ENCODE data around the gene NEDD4L.
A peak's percentile ranks its signal among the peaks of the same experiment; 100 is the strongest.

The NEDD4L gene

DNA sequence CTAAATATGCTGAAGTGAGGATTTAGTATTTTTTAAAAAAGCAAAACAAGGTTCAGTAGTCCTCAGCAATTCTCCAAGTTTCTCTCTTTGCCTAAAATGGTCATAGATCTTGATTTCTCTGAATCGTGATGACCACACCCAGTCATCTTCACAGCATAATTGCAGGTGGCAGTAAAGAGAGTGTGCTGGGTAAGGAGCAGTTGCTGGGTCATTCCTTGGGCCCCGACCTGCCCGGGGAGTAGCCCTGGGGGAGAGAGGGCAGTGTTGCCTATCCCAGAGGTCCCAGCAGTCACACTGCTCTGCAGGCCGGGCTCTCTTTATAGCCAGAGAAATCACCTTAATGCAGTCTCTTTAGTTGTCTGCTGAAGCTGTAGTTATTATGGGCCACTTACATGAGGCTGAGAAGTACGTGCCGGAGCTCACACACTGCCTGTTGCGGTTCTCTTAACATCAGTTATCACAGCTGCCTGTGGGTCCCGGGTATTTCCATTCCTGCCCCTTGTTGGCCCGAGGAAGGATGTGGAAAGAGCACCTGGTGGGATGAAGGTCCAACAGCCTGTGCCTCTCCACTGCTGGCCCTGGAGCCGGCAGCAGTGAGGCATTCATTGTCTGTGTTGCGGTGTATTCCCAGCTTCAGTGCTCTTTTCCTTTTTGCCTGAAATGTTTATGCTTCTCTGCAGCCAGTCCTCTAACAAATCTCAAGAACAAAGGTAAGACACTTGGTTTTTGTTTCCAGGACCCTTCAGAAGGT, 354.8 kb downstream of the NEDD4L start (continued):
- TF ChIP-seq BCL11B (tag by site-specific recombination; IDR thresholded peaks at IDR 0.05; ENCODE audit: low read depth) = no peak

- H3K4me3 ChIP-seq (ENCODE audit: low read depth, low read length) = no peak overlapping the region
- TF ChIP-seq ZNF19 (tag by site-specific recombination; IDR thresholded peaks at IDR 0.05; ENCODE audit: low read depth) = no peak
- TF ChIP-seq ZNF221 (tag by site-specific recombination; IDR thresholded peaks at IDR 0.05; ENCODE audit: borderline replicate concordance) = no peak
- TF ChIP-seq ZNF157 (tag by site-specific recombination; IDR thresholded peaks at IDR 0.05) = peak; percentile 54; the same call in 1 of the 2 replicates
- peaks cover 0 to 16% of the 10 kb centered on the region in 2 experiments; a peak in 1 of 3 replicates for H3K36me3 ChIP-seq (ENCODE audit: control insufficient read depth in 2 of 2, insufficient read depth in 1 of 2, low read length in 2 of 2)
- no peak overlapping the region for H3K27ac ChIP-seq (ENCODE audit: extremely low read depth, low read depth, low read length)
- POLR2A ChIA-PET = no interaction called here
- peaks cover 5% of the 10 kb centered on the region for H3K4me1 ChIP-seq (ENCODE audit: control insufficient read depth, insufficient read depth, low read length)
- CTCF ChIA-PET = interaction anchor here (0.6 to 2.1 kb wide), 8 partner anchors 12 to 1142 kb away, joined by 3 to 8 read pairs (median 4); no protein-coding TSS in a partner anchor
- H3K9me3 ChIP-seq (ENCODE audit: control insufficient read depth, insufficient read depth, low read depth, low read length) = no peaks in the 10 kb centered on the region
Measured at GRCh38 chr18:58400331-58400870, 356.4 kb downstream of the NEDD4L start.

- TF ChIP-seq SP2 (tag by site-specific recombination; IDR thresholded peaks at IDR 0.05) (no peak), GLIS2 (tag by site-specific recombination; IDR thresholded peaks at IDR 0.05) (no peak), ZNF174 (tag by site-specific recombination; IDR thresholded peaks at IDR 0.05) (no peak), ATF2 (tag by site-specific recombination; IDR thresholded peaks at IDR 0.05; ENCODE audit: low read depth) (no peak), ZNF16 (tag by site-specific recombination; IDR thresholded peaks at IDR 0.05; ENCODE audit: low read depth) (no peak), YY2 (tag by site-specific recombination; IDR thresholded peaks at IDR 0.05) (no peak), TRIM28 (IDR thresholded peaks at IDR 0.05; ENCODE audit: borderline replicate concordance, low read length) (no peak), KLF8 (tag by site-specific recombination; IDR thresholded peaks at IDR 0.05) (no peak), ZNF37A (tag by site-specific recombination; IDR thresholded peaks at IDR 0.05) (no peak), ZNF514 (tag by site-specific recombination; IDR thresholded peaks at IDR 0.05) (no peak), ZNF132 (tag by site-specific recombination; IDR thresholded peaks at IDR 0.05; ENCODE audit: borderline replicate concordance) (no peak), ZNF473 (tag by site-specific recombination; IDR thresholded peaks at IDR 0.05) (no peak), ZNF747 (tag by site-specific recombination; IDR thresholded peaks at IDR 0.05) (no peak), ZBTB10 (tag by site-specific recombination; IDR thresholded peaks at IDR 0.05) (no peak)
- TF ChIP-seq, protein P1, sequence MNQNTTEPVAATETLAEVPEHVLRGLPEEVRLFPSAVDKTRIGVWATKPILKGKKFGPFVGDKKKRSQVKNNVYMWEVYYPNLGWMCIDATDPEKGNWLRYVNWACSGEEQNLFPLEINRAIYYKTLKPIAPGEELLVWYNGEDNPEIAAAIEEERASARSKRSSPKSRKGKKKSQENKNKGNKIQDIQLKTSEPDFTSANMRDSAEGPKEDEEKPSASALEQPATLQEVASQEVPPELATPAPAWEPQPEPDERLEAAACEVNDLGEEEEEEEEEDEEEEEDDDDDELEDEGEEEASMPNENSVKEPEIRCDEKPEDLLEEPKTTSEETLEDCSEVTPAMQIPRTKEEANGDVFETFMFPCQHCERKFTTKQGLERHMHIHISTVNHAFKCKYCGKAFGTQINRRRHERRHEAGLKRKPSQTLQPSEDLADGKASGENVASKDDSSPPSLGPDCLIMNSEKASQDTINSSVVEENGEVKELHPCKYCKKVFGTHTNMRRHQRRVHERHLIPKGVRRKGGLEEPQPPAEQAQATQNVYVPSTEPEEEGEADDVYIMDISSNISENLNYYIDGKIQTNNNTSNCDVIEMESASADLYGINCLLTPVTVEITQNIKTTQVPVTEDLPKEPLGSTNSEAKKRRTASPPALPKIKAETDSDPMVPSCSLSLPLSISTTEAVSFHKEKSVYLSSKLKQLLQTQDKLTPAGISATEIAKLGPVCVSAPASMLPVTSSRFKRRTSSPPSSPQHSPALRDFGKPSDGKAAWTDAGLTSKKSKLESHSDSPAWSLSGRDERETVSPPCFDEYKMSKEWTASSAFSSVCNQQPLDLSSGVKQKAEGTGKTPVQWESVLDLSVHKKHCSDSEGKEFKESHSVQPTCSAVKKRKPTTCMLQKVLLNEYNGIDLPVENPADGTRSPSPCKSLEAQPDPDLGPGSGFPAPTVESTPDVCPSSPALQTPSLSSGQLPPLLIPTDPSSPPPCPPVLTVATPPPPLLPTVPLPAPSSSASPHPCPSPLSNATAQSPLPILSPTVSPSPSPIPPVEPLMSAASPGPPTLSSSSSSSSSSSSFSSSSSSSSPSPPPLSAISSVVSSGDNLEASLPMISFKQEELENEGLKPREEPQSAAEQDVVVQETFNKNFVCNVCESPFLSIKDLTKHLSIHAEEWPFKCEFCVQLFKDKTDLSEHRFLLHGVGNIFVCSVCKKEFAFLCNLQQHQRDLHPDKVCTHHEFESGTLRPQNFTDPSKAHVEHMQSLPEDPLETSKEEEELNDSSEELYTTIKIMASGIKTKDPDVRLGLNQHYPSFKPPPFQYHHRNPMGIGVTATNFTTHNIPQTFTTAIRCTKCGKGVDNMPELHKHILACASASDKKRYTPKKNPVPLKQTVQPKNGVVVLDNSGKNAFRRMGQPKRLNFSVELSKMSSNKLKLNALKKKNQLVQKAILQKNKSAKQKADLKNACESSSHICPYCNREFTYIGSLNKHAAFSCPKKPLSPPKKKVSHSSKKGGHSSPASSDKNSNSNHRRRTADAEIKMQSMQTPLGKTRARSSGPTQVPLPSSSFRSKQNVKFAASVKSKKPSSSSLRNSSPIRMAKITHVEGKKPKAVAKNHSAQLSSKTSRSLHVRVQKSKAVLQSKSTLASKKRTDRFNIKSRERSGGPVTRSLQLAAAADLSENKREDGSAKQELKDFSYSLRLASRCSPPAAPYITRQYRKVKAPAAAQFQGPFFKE (tag by site-specific recombination; IDR thresholded peaks at IDR 0.05; ENCODE audit: borderline replicate concordance) = no peak
- Histone ChIP-seq H3K4me3 (ENCODE audit: low read depth, low read length) (no peak overlapping the region), H3K9me3 (ENCODE audit: control insufficient read depth, insufficient read depth, low read depth, low read length) (no peaks in the 10 kb centered on the region), H3K36me3 (ENCODE audit: control insufficient read depth in 2 of 2, insufficient read depth in 1 of 2, low read length in 2 of 2) (peaks cover 0 to 10% of the 10 kb centered on the region in 2 experiments; a peak in 1 of 3 replicates), H3K27ac (ENCODE audit: extremely low read depth, low read depth, low read length) (no peak overlapping the region), H3K4me1 (ENCODE audit: control insufficient read depth, insufficient read depth, low read length) (peaks cover 5% of the 10 kb centered on the region)
- ChIA-PET POLR2A (interaction anchor here (0.7 kb wide), 1 partner anchor 60 kb away, joined by 3 read pairs; no protein-coding TSS in a partner anchor), CTCF (interaction anchor here (0.6 to 2.1 kb wide), 6 partner anchors 8 to 367 kb away, joined by 3 to 8 read pairs (median 6); no protein-coding TSS in a partner anchor)
Measured at GRCh38 chr18:58401191-58401590, 357.2 kb downstream of the NEDD4L start.
